Measurements from ENCODE around the gene FKBP7. TPM values are rescaled to one million over a fixed set of nuclear protein-coding genes. Genes with fewer than 3 reads are reported as not detected.
"Not testable (repeated sequence)": the region's sequence is repeated elsewhere in the genome, so short reads cannot be mapped to it uniquely, and the experiment has no call there.

The FKBP7 gene, protein sequence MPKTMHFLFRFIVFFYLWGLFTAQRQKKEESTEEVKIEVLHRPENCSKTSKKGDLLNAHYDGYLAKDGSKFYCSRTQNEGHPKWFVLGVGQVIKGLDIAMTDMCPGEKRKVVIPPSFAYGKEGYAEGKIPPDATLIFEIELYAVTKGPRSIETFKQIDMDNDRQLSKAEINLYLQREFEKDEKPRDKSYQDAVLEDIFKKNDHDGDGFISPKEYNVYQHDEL
- 1 to 10 TPM; 2.4 to 3.5 TPM for total RNA-seq
- long read RNA-seq, partial matches to known transcripts = 0 of 4 reads
- long read RNA-seq, other reads (novel, unspliced or antisense) = 0 of 4 reads

DNA sequence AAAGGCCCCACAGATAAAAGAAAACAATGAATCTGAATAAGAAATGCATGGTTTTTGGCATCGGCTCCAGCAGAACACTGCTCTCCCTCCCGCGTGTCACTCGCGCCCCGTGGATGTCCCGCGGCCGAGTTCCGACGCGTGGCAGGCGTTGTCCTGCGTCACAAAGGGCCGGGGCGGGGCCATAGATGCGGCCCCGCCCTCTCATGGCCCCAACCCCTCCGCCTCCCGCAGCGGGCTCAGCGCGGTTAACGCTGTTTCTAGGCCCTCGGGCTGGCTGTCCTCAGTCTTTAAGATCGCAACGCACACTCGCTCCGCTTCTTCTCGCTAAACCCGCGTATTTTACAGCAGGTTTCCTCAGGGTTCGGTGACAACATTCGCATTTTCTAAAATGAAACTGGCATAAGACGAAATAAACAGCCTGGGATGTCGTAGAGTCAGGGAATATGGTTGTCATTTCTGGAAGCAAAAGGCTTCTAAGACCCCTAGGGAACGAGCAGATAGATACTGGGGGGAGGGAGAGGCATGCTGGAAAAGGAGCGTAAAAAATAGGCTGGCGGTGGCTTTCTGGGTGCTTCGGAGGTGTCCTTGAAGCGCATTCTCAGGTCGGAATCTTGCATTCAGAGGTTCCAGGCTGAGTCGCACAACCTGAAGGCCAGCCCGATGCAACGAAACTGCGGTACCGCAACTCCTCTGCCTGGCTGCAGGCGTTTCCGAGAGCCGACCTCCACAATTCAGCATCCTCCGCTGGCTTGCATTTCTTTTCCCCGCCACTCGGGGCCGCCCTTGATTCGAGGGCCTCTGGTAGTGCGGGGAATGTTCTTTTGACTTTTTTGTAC lies at the start of gene FKBP7:
Gene FKBP7, minus strand, starts transcription at position 162 of the 836 bp plus-strand sequence. Its CDS starts 101 bp downstream, at position 61.
- DNase-seq (peak; percentile 84 to 93), ATAC-seq (peak; percentile 78)
- intact Hi-C loops (cut with DNase I, micrococcal nuclease) = no loop called here

DNA sequence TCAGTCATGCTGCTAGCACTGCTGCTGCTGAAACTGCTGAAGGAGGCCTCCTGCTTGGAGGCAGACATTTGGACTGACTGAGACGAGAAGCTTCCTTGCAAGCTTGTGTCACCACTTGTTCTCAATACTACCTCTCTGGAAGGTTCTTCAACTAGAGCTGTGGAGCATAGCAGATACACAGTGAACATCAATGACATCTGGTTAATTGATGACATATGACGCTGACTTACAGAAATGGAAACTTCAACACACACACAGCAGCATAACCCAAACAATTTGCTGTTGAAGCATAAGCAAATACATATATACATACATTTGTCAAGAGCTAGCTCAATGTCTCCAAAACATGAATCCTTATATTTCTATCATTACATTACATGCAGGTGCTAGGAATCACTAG lies 49.2 kb upstream of the FKBP7 start:
- no peak for DNase-seq
- ATAC-seq = no peak
- intact Hi-C loops (cut with DNase I, micrococcal nuclease) = no loop called here

DNA sequence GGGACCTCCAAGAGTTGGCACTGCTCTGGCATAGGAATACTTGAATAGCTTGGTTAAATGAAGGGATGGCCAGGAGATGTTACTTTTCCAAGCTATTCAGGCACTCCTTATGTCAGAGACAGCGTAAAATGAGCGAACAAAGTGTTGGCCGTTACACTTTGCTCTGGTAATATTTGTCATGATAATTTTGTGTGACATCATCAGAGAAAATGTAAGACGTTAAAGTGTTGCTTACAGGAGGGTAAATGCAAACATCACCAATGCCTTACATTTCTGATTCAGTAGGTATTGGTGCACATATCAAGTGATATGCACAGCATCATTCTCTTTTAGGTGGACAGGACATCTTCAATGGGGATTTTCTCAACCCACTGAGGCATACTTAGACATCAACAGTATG lies 47.9 kb upstream of the FKBP7 start:
- intact Hi-C loops (cut with DNase I, micrococcal nuclease) = no loop called here
- no peak for ATAC-seq
- no peak for DNase-seq

DNA sequence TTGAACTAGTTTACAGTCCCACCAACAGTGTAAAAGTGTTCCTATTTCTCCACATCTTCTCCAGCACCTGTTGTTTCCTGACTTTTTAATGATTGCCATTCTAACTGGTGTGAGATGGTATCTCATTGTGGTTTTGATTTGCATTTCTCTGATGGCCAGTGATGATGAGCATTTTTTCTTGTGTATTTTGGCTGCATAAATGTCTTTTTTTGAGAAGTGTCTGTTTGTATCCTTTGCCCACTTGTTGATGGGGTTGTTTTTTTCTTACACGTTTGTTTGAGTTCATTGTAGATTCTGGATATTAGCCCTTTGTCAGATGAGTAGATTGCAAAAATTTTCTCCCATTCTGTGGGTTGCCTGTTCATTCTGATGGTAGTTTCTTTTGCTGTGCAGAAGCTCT lies 47.1 kb upstream of the FKBP7 start:
- ATAC-seq; DNase-seq; intact Hi-C loops (cut with DNase I, micrococcal nuclease): not testable (repeated sequence)

DNA sequence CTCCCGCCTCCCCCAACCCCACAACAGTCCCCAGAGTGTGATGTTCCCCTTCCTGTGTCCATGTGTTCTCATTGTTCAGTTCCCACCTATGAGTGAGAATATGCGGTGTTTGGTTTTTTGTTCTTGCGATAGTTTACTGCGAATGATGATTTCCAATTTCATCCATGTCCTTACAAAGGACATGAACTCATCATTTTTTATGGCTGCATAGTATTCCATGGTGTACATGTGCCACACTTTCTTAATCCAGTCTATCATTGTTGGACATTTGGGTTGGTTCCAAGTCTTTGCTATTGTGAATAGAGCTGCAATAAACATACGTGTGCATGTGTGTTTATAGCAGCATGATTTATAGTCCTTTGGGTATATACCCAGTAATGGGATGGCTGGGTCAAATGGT lies 46.6 kb upstream of the FKBP7 start:
- DNase-seq; ATAC-seq; intact Hi-C loops (cut with DNase I, micrococcal nuclease): not testable (repeated sequence)

DNA sequence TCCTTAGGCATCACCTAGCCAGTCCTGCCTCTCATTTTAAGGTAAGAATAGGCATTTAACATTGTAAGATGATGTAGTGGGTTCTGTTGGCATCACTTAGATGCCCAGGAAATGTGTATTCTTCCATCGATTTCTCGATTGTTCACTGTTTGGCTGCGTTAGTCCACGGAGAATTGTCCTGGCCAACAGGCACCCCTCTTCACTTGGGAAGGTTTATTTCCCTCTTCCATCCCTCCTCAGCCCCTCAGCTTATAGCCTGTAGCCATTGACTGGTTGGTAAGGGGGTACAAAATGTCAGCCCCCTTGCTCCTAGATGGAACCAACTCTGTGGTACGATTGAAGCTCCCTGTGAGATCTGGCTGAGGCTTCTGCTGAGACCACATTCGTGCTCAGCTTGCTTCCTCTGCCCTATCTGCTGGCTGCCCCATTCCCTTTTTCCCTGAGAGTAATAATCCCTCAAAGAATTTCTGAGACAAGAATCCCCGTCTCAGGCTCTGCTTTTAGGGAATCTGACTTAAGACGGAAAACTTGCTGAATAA lies 45.3 kb upstream of the FKBP7 start:
- no peak for DNase-seq
- intact Hi-C loops (cut with DNase I, micrococcal nuclease) = no loop called here
- ATAC-seq = no peak

DNA sequence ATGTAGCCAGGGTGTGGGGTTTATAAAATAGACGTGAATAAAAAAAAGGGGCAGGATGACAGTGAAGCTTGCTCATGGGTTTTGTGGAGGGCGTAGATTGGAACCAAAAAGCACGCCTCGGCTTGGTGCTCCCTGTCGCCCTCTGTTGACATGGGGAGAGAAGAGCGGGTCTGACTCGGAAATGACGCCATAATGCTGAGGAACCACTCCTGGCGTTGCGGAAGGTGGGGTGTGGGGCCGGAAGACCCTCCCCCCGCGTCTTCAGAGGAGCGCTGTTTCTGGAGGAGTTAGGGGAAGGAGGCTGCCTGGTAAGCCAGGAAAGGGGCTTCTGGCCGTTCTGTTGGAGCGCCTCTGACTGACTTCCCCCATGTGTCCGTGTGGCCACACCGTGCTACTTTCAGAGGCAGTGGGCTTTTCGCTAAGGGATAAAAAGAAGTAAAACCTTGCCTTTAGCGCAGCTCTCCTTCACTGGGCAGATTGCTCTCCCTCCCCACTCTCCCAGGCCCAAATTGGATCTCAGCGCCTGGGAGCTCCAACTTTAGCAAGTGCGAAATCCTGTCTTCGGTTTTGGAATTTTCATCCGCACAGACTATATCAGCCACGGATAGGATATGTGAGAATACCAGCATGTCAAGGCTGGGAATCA lies 44.7 kb upstream of the FKBP7 start:
- ATAC-seq (peak; percentile 90), DNase-seq (peak; percentile 75 to 80)
- intact Hi-C loops (cut with DNase I, micrococcal nuclease) = no loop called here

DNA sequence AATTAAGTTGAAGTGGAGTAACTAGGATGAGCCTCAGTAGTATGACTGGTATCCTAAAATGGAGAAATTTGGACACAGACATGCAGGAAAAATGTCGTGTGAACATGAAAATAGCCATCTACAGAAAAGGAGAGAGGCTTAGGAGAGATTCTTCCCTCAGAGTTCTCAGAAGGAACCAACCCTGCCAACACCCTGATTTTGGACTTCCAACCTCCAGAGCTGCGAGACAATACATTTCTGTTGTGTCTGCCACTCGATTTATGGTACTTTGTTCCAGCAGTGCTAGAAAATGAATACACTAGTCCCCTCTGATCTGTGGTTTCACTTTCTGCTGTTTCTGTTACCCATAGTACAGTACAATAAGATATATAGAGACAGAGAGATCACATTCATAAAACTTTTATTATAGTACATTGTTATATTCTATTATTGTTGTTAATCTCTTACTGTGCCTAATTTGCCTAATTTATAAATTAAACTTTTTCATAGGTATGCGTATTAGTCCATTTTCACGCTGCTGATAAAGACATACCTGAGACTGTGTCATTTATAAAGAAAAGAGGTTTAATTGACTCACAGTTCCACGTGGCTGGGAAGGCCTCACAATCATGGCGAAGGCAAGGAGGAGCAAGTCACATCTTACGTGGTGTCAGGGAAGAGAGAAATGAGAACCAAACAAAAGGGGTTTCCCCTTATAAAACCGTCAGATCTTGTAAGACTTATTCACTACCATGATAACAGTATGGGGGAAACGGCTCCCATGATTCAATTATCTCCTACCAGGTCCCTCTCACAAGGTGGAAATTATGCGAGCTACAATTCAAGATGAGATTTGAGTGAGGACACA lies 43.1 kb upstream of the FKBP7 start:
- DNase-seq (no peak), ATAC-seq (peak; percentile 41)
- intact Hi-C loops (cut with DNase I, micrococcal nuclease) = no loop called here

DNA sequence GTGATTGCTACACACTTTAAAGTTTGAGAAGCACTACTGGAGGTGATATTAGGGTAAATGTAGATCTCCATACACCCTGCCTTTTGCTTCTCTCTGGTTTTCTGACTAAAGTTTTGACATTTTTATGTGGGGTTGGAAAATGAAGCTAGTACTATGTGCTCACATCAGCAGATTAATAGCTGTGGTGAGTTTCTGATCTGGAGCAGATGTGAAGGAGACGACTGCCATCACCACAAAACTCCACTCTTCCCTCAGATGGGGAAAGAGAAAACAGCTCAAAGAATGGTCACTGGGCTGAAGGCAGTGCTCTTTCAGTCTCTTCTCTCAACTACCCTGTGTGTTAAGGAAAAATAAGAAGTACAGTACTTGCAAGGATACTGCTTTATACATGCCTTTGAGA lies 39.1 kb upstream of the FKBP7 start:
- DNase-seq (no peak), ATAC-seq (no peak)
- intact Hi-C loops (cut with DNase I, micrococcal nuclease) = no loop called here

DNA sequence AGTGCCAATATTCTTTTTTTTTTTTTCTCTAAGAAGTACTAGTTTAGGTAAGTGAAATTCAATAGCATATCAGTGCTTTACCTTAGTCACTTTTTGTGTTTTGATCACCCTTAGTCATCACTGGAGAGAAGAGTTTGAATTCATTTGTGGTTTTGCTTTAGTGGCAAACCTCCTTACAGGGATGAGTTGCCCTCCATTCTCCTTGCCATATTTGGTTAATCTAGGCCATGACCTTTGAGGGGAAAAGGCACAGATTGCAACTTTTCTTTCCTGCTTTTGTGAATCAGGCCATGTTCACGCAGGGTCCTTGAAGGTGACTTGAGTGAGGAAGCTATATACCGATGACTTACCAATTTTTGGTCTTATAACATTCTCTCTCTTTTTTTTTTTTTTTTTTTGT lies 36.3 kb upstream of the FKBP7 start:
- no peak for DNase-seq
- intact Hi-C loops (cut with DNase I, micrococcal nuclease) = no loop called here
- ATAC-seq = no peak

DNA sequence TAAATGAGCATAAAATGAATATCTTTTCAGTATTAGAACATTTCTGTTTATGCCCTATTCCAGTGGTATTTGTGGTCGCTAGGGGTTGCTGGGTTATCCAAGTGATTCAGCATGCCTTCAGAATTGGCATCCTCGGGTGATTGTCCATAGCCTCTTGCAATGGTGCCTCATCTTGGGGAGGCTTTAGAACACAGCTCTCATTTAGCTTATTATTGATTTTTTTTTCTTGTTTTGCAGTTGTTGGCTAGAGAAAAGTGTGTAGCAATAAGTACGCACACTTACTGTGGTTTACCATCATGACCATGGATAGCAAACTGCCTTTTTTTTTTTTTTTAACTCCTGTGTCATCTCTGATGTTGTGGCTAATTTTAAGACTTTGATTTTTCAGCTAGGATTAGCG lies 35.5 kb upstream of the FKBP7 start:
- intact Hi-C loops (cut with DNase I, micrococcal nuclease) = no loop called here
- DNase-seq (no peak), ATAC-seq (no peak)

DNA sequence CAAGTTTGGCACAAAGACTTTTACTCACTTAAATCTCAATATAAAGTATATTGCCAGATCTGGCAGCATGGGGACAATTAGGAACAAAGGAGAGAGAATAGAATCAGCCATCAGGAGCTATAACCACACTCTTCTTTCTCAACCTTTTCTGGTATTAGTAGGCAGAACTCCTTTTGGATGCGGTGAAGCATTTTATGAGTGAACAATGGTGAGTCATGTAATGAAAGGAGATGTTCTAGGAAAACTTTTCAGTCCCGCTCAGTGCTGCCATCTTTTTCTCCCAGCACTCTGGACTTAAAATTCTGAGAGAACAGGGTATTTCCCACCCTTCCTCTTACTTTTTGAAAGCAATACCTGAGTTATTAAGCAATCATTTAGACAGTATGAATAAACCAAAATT lies 34.1 kb upstream of the FKBP7 start:
- intact Hi-C loops (cut with DNase I, micrococcal nuclease) = no loop called here
- DNase-seq = no peak
- no peak for ATAC-seq

DNA sequence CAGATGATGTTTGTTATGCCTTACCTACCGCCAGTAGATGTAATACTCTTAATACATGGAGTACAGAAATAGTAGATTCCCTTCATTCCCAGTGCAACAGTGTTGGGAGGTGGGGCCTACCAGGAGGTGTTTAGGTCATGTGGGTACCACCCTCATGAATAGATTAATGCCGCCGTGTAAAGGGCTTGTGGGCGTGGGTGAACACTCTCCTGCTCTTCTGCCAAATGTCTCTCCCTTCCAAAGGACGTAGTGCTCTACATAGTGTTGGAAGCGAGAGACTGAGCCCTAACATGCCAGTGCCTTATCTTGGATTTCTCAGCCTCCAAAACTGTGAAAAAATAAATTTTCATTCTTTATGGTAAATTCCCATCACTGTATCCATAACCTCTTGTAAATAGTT lies 32.0 kb upstream of the FKBP7 start:
- intact Hi-C loops (cut with DNase I, micrococcal nuclease) = no loop called here
- DNase-seq = no peak
- ATAC-seq = no peak

DNA sequence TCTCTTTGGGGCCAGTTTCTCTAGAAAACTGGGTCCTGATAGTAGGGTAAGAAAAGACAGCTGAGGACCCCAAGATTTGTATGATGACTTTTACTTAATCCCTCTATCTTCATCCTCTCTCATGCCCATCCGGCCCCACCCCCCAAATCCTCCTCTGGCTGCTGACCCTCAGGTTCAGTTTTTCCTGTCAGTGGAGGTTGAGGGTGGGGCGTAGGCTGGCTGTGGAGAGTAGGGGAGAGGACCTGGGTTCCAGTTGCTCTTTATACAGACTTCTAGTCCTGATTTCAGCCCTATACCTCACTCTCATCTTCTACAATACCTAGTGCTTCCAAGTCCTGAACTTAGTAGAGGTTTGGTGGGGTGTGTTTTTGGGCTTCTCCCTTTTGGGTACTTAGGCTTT lies 30.2 kb upstream of the FKBP7 start:
- ATAC-seq (no peak), DNase-seq (no peak)
- intact Hi-C loops (cut with DNase I, micrococcal nuclease) = no loop called here

DNA sequence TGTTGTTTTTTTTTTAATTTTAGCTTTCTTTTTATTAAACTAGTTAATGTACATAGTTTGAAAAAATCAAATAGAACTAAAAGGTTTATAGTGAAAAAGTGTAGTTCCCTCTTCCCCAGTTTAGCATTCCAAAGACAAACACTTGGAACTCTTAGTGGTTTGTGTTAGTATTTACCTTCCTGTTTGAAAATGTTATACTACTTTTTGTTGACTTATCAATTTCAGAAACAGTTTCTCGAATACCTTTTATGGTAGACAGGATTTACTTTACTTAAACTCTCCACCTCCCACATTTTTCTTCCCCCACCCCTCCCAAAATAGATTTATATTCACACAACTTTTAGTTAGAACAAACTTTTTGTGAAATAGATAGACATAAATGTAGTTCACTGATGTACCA lies 28.5 kb upstream of the FKBP7 start:
- no peak for DNase-seq
- intact Hi-C loops (cut with DNase I, micrococcal nuclease) = no loop called here
- ATAC-seq = no peak

DNA sequence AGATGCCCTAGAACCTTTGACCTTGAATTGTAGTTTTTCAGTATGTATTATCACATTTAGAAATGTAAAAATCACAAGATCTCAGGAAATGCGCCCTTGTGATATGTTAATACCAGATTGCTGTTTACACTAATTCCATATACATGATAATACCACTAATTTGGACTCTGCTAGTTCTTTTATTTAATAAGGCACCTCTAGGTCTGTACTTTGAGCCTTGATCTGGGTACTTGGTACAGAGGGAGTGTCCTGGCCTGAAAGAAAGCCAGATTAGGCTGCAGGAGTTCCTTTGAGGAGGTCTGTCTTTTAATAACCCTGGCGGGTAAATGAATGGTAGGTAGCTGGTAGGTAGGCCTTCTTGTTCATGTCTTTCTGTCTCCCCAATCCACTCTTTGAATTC lies 28.1 kb upstream of the FKBP7 start:
- ATAC-seq = peak; percentile 90
- intact Hi-C loops (cut with DNase I, micrococcal nuclease) = no loop called here
- DNase-seq = no peak

DNA sequence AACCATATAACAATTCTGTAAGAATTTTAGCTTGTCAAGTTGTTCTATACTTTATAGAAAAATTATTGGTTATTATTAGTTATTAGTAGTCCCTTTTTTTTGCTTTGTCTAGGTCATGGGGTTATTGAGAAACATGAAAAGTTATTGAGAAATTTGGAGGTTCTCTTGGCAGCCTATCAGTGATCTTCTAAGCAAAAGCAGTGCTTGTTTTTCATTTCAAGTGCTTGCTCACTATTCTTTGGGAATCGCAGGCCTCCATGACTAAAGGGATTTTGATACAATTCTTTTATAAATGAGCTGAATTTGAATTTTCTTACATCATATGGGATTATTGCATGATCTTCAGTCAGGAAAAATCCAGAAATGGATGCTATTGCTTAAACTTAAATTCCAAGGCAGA lies 27.7 kb upstream of the FKBP7 start:
- intact Hi-C loops (cut with DNase I, micrococcal nuclease) = no loop called here
- ATAC-seq = no peak
- no peak for DNase-seq

DNA sequence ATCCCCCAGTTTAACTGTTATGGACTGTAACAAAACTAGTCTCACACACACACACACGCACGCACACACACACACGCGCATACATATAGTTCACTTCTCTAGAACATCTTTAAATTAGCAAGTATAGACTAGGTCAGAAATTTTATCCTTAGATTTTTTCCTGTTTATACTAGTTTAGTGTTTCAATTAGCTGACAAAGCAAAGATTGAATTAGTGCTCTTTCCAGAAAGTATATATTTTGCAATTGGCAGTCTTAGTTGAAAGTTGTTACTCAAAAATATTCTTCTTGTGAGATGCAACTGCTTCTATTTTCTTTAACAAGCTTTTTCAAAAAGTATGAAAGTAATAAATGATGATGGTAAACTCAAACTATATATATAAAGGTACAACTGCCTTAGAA lies 24.4 kb upstream of the FKBP7 start:
- intact Hi-C loops (cut with DNase I, micrococcal nuclease) = no loop called here

DNA sequence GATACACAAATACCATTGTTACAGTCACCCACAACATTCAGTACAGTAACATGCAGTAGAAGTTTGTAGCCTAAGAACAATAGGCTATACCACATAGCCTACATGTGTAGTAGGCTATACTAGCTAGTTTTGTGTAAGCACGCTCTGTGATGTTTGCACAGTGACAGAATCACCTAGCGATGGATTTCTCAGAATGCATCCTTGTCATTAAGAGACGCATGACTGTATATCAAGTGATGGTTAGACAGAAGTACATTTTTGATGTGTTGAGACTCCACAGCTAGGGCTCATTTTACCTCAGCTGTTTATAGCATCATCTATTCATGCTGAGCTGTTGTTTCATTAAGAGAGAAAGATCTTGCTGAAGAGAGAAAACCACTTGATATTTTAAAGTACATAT lies 21.2 kb upstream of the FKBP7 start:
- no peak for ATAC-seq
- intact Hi-C loops (cut with DNase I, micrococcal nuclease) = no loop called here
- no peak for DNase-seq

More for the DNA sequence above, 24.4 kb upstream of the FKBP7 start:
- DNase-seq = no peak
- ATAC-seq = no peak

Measured in left colon (tissue), 2 donors.